Astrocyte of the hippocampus (primary cell): ENCODE data around the gene CD28.
A peak's percentile ranks its signal among the peaks of the same experiment; 100 is the strongest.

Source experiments
- DNase-seq: peaks from one replicate; pipeline ENCODE4 v3.0.0; 2011; ENCODE audit warnings: low read depth, low spot score

The CD28 gene

GRCh38 chr2:203706403-203706802, at the start of gene CD28:
CD28 (plus strand) TSS chr2:203706639; CDS start chr2:203706697, 58 bp downstream.
- no peak for DNase-seq

- DNase-seq = no peak
These were observed 46.9 kb upstream of the CD28 start for GRCh38 chr2:203659331-203660049.

- no peak for DNase-seq
These were observed 46.0 kb upstream of the CD28 start for GRCh38 chr2:203660465-203660864.

DNA sequence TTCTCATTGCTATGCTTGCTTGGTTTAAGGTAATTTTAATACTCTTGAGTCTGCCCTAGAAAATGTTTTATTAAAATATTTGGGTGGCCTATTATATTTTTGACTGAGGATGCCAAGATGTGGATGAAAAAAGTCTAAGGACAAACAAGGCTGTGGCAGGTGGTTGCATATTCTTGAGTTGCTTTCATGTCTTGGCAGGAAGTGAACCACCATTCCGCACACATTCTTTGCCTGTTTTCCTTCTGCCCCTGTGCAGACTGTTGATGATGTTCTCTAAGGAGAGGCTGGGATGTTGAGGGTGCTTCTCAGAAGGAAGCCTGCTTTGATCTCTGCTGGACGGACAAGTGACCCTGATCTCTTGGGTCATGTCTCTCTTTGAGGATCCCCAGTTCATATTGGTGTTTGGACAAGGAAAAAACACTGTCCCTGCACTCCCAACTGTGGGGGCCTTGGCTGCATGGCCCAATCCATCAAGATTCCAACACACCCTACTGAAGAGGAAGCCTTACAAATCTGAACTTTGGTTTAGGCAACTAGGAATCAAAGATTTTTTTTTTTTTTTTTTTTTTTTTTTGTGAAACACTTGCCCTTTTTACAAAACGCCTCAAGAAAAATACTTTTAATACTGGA, 45.0 kb upstream of the CD28 start:
- no peak for DNase-seq

- DNase-seq = no peak
These were observed 44.0 kb upstream of the CD28 start for GRCh38 chr2:203662487-203662886.

DNA sequence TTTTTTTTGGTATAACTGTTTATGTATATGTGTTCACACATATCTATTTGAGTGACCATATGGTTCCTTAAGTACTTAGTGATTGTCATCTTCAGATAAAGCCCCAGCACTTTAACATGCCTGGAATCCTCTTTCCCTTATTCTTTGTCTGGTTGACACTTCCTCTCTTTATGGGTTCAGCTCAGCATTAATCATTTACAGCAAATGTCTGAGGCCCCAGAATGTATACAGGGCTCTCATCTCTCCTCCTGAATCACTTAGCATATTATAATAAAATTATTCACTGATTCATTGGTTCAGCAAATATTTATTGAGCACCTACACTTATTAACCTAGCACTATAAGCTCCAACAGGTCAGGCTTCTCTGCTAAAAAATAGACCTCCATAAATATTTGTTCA, 43.5 kb upstream of the CD28 start:
- no peak for DNase-seq

DNA sequence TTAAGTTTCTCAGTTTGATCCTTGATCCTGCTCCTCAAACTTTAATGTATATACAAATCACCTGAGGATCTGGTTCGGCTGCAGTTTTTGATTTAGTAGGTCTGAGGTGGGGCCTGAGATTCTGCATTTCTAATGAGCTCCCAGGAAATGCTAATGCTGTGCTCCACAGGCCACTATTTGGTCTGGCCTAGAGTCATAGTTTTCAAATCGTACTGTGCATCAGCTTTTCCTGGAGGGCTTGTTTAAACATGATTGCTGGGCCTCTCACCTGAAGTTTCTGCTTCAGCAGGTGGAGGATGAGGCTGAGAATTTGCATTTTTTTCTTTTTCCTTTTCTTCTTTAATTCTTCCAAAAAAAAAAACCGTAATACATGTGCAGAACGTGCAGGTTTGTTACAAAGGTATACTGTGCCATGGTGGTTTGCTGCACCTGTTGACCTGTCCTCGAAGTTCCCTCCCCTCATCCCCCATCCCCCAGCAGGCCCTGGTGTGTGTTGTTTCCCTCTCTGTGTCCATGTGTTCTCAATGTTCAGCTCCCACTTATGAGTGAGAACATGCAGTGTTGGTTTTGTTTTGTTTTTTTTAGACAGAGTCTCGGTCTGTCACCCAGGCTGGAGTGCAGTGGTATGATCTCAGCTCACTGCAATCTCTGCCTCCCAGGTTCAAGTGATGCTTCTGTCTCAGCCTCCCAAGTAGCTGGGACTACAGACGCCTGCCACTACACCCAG, 42.2 kb upstream of the CD28 start:
- no peak for DNase-seq

GRCh38 chr2:203667838-203668237, 38.6 kb upstream of the CD28 start:
- DNase-seq = no peak

DNA sequence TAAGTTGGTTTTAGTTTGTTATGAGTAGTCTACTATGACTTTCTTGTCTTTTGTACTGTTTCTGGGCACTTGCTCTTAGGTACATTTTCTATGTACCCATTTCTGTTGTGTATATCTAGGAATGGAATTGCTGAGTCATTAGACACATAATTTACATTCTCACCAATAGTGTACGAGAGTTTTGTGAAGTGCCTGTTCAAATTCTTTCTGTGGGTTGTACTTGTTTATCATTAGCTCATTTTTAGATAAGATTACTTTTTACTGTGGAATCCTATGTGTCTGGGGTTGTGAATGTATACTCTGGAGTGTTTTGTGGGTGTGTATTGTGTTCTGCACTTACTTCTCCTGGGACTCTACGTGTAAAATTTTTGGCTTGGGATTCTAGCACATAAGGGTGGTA, 36.6 kb upstream of the CD28 start:
- peak; percentile 57 for DNase-seq

GRCh38 chr2:203670939-203671338, 35.5 kb upstream of the CD28 start:
- DNase-seq = no peak

- no peak for DNase-seq
These were observed 34.6 kb upstream of the CD28 start for GRCh38 chr2:203671876-203672275.

DNA sequence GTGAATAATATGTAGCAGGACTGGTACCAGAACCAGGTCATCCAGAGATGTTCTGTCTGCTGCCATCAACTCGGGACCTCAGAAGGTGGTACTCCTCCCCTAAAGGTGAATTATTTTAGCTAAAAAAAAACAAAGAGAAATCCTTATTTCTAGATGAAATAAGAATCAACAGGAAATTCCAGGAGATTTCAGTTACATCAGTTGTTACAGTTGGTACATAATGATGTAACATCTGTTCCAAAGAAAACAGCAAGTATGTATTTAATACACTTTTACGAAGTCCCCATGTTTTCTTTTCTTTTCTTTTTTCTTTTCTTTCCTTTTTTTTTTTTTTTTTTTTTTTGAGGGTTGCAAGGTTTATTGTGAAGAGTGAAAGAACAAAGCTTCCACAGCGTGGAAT, 33.6 kb upstream of the CD28 start:
- no peak for DNase-seq

- DNase-seq = no peak
These were observed 32.5 kb upstream of the CD28 start for GRCh38 chr2:203673933-203674332.

- DNase-seq = no peak
These were observed 31.4 kb upstream of the CD28 start for GRCh38 chr2:203675086-203675485.

DNA sequence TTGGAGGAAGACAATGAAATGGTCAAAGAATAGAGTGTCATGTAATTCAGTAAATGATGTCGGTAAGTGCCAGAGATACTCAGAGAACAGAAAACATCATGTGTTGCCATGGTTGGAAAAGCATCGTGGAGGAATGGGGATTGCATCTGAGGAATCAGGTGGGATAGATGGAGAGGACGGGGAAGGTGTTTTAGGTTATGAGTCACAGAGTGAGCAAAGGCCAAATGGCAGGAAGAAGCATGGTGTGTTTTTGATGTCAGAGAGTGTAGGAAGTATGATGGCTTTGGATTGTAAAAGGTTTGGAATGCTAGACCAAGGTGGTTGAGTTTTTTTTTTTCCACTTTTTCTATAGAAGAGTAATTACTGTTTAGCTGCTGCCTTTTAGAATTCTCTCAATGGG, 27.5 kb upstream of the CD28 start:
- no peak for DNase-seq

DNA sequence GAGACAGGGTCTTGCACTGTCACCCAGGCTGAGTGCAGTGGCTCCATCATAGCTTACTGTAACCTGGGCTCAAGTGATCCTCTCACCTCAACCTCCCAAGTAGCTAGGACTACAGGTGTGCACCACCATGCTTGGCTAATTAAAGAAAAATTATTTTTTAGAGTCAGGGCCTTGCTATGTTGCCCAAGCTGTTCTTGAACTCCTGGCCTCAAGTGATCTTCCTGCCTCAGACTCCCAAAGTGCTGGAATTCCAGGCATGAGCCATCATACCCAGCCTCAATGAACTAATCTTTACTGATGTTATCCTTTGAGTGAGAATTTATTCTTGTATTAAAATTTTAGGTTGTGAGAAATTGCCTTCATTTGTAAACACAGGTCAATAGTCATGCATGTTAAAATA, 27.0 kb upstream of the CD28 start:
- DNase-seq = no peak

- DNase-seq = peak; percentile 33
These were observed 24.5 kb upstream of the CD28 start for GRCh38 chr2:203681978-203682377.

DNA sequence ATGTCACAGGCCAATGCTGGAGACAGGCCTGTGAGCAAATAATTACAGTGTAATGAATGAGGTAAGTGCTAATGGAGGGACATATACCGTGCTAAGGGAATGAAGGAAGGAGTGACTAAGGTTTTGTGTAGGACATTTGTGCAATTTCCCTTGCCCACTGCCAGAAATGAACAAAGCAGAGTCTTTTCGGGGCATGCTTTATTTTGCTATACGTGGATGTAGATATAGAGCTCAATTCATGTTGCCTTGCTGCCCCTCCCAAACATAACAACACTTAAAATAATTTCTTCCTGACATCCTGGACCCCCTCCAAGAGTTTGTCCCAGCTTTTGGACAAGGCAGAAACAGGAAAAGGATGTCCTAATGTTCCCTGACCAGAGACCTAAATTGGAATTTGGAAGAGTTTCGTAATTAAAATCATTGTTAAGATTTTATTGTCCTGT, 23.7 kb upstream of the CD28 start:
- DNase-seq = peak; percentile 59

DNA sequence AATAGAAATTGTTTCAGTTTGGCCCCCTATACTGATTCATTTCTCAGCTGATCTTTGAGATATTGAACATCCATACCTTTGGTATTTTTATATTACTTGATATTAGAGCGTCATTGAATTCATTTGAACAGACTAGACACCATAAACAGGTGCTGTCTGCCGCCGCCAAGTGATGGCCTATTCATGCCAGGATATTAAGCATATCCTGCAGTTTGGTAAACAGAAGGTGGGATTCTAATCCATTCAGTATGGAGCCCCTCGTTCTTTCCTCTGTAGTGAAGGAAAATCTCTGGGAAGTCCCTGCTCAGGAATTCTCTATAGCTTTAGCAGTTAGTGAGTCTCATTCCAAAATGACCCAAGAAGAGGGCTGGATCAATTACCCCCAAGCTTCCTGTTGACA, 23.0 kb upstream of the CD28 start:
- no peak for DNase-seq

GRCh38 chr2:203683932-203684556, 22.4 kb upstream of the CD28 start:
- DNase-seq = peak; percentile 84

- peak; percentile 97 for DNase-seq
These were observed 21.3 kb upstream of the CD28 start for GRCh38 chr2:203685081-203685621.

DNA sequence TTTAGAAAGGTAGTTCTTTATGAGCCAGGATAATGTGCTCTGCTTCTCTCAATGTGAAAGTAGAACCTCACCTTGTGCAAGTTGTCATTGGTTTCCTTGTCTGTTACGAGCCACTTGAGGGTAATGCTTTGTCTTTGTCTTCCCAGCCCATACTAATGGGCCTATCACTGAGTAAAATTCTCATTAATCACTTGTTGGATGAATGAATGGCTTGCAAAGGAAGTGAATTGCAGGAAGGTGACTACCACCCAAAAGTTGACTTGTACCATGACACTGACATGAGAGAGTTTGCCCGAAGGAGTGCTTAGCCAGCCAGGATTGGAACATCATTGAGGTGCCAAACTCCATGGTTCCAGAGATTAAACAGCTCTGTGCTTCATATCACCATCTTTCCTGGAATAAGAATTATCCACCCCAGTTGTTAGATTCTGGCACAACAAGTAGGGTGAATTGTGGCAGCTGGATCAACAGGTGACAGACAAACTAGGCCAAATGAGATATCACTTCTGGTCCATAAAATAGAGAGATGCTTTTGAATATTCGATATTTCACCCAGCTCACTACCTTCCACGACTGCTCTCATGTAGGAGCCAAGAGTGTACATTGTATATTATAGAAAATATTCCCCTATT, 20.5 kb upstream of the CD28 start:
- no peak for DNase-seq
